ENCODE data around the gene ANKH. TPM values are rescaled to one million over a fixed set of nuclear protein-coding genes. Genes with fewer than 3 reads are reported as not detected.

Gene ANKH
- total and polyA plus RNA-seq, 10 of the 15 experiments (the other 5 are each of a cell fraction or from before 2014, with no cell fraction given): 2.1 to 43.9 (median 14.4) TPM

GRCh38 chr5:14730466-14730865 is 141.1 kb downstream of the ANKH start:
- no peak overlapping the region for H3K4me2 ChIP-seq (ENCODE audit: control insufficient read depth, insufficient read depth)
- TF ChIP-seq IKZF1 (conservative IDR thresholded peaks at IDR 0.05) (no peak), BCL11A (IDR thresholded peaks at IDR 0.05; ENCODE audit: low read depth, low read length) (no peak), HDAC2 (IDR thresholded peaks at IDR 0.05) (no peak), NR2F1 (conservative IDR thresholded peaks at IDR 0.05) (no peak), SREBF2 (IDR thresholded peaks at IDR 0.05; ENCODE audit: low read length) (no peak), RUNX3 (IDR thresholded peaks at IDR 0.05; ENCODE audit: low read length) (no peak), HCFC1 (IDR thresholded peaks at IDR 0.05; ENCODE audit: low read length) (no peak), JUND (IDR thresholded peaks at IDR 0.05; ENCODE audit: low read depth, low read length) (no peak), MTA2 (IDR thresholded peaks at IDR 0.05; ENCODE audit: low read depth) (no peak), NFIC (IDR thresholded peaks at IDR 0.05; ENCODE audit: low read depth, low read length) (no peak), CBX3 (IDR thresholded peaks at IDR 0.05; ENCODE audit: borderline replicate concordance, low read depth) (no peak), SMARCA5 (IDR thresholded peaks at IDR 0.05) (no peak)
- TF ChIP-seq, protein P1, sequence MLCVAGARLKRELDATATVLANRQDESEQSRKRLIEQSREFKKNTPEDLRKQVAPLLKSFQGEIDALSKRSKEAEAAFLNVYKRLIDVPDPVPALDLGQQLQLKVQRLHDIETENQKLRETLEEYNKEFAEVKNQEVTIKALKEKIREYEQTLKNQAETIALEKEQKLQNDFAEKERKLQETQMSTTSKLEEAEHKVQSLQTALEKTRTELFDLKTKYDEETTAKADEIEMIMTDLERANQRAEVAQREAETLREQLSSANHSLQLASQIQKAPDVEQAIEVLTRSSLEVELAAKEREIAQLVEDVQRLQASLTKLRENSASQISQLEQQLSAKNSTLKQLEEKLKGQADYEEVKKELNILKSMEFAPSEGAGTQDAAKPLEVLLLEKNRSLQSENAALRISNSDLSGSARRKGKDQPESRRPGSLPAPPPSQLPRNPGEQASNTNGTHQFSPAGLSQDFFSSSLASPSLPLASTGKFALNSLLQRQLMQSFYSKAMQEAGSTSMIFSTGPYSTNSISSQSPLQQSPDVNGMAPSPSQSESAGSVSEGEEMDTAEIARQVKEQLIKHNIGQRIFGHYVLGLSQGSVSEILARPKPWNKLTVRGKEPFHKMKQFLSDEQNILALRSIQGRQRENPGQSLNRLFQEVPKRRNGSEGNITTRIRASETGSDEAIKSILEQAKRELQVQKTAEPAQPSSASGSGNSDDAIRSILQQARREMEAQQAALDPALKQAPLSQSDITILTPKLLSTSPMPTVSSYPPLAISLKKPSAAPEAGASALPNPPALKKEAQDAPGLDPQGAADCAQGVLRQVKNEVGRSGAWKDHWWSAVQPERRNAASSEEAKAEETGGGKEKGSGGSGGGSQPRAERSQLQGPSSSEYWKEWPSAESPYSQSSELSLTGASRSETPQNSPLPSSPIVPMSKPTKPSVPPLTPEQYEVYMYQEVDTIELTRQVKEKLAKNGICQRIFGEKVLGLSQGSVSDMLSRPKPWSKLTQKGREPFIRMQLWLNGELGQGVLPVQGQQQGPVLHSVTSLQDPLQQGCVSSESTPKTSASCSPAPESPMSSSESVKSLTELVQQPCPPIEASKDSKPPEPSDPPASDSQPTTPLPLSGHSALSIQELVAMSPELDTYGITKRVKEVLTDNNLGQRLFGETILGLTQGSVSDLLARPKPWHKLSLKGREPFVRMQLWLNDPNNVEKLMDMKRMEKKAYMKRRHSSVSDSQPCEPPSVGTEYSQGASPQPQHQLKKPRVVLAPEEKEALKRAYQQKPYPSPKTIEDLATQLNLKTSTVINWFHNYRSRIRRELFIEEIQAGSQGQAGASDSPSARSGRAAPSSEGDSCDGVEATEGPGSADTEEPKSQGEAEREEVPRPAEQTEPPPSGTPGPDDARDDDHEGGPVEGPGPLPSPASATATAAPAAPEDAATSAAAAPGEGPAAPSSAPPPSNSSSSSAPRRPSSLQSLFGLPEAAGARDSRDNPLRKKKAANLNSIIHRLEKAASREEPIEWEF (IDR thresholded peaks at IDR 0.05; ENCODE audit: insufficient replicate concordance, low read depth, low read length): no peak
- TF ChIP-seq, protein P2, sequence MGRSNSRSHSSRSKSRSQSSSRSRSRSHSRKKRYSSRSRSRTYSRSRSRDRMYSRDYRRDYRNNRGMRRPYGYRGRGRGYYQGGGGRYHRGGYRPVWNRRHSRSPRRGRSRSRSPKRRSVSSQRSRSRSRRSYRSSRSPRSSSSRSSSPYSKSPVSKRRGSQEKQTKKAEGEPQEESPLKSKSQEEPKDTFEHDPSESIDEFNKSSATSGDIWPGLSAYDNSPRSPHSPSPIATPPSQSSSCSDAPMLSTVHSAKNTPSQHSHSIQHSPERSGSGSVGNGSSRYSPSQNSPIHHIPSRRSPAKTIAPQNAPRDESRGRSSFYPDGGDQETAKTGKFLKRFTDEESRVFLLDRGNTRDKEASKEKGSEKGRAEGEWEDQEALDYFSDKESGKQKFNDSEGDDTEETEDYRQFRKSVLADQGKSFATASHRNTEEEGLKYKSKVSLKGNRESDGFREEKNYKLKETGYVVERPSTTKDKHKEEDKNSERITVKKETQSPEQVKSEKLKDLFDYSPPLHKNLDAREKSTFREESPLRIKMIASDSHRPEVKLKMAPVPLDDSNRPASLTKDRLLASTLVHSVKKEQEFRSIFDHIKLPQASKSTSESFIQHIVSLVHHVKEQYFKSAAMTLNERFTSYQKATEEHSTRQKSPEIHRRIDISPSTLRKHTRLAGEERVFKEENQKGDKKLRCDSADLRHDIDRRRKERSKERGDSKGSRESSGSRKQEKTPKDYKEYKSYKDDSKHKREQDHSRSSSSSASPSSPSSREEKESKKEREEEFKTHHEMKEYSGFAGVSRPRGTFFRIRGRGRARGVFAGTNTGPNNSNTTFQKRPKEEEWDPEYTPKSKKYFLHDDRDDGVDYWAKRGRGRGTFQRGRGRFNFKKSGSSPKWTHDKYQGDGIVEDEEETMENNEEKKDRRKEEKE (IDR thresholded peaks at IDR 0.05): no peak
- TF ChIP-seq, protein P3, sequence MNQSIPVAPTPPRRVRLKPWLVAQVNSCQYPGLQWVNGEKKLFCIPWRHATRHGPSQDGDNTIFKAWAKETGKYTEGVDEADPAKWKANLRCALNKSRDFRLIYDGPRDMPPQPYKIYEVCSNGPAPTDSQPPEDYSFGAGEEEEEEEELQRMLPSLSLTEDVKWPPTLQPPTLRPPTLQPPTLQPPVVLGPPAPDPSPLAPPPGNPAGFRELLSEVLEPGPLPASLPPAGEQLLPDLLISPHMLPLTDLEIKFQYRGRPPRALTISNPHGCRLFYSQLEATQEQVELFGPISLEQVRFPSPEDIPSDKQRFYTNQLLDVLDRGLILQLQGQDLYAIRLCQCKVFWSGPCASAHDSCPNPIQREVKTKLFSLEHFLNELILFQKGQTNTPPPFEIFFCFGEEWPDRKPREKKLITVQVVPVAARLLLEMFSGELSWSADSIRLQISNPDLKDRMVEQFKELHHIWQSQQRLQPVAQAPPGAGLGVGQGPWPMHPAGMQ (IDR thresholded peaks at IDR 0.05; ENCODE audit: borderline replicate concordance): no peak
- TF ChIP-seq, protein P4, sequence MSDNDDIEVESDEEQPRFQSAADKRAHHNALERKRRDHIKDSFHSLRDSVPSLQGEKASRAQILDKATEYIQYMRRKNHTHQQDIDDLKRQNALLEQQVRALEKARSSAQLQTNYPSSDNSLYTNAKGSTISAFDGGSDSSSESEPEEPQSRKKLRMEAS (IDR thresholded peaks at IDR 0.05; ENCODE audit: low read depth, low read length): no peak
- in situ Hi-C loops (cut with MboI) (no loop called here), intact Hi-C loops (cut with micrococcal nuclease; ENCODE audit: unreplicated experiment) (no loop called here)
- H3K4me1 ChIP-seq (ENCODE audit: control insufficient read depth, insufficient read depth, low read length): no peaks in the 10 kb centered on the region
- BruUV-seq (replicated peaks): no TSS peak
- H3K4me3 ChIP-seq: no peak overlapping the region
- H3K36me3 ChIP-seq (ENCODE audit: control insufficient read depth in 2 of 2, insufficient read depth in 2 of 2, low read length in 1 of 2): no peaks in the 10 kb centered on the region; a peak in 2 of 4 replicates
- ChIA-PET RAD21 (ENCODE audit: unreplicated experiment) (no interaction called here), POLR2A (no interaction called here), CTCF (interaction anchor here (12.1 kb wide), 1 partner anchor 272 kb away, joined by 213 read pairs; no protein-coding TSS in a partner anchor), SMC1A (ENCODE audit: uncharacterized antibody, unreplicated experiment) (interaction anchor here (6.9 kb wide), 1 partner anchor 272 kb away, joined by 90 read pairs; no protein-coding TSS in a partner anchor)
- H2AFZ ChIP-seq (ENCODE audit: control insufficient read depth, low read depth, low read length): no peak overlapping the region
- H4K20me1 ChIP-seq (ENCODE audit: control insufficient read depth, insufficient read depth): no peaks in the 10 kb centered on the region
- ATAC-seq (no peak), FAIRE-seq (no peak), DNase-seq (ENCODE audit: low read depth, low spot score) (no peak)
- H3K27me3 ChIP-seq (replicated peaks in 1 of 2; ENCODE audit: control insufficient read depth in 2 of 2, insufficient read depth in 2 of 2, low read length in 1 of 2): no peaks in the 10 kb centered on the region
- no peak overlapping the region for H3K27ac ChIP-seq (ENCODE audit: control insufficient read depth, insufficient read depth)
- H3K9me3 ChIP-seq (replicated peaks; ENCODE audit: control insufficient read depth, insufficient read depth, low read length): no peaks in the 10 kb centered on the region
- 90% methylated on average over 13 of the region's 13 CpGs for WGBS (ENCODE audit: insufficient coverage, insufficient replicate concordance, low lambda C conversion rate, missing lambda C conversion rate)
- H3K79me2 ChIP-seq (ENCODE audit: control insufficient read depth, insufficient read depth, low read length): no peaks in the 10 kb centered on the region
- H3K9ac ChIP-seq (ENCODE audit: control insufficient read depth, insufficient read depth, low read length): no peak overlapping the region

Data from GM12878 (cell line).